IPS-20b (cell line): Measurements from ENCODE around the gene AMER3.
A peak's percentile ranks its signal among the peaks of the same experiment; 100 is the strongest.
"Not testable (repeated sequence)": the region's sequence is repeated elsewhere in the genome, so short reads cannot be mapped to it uniquely, and the experiment has no call there.

ENCODE experiments used
- H3K27ac ChIP-seq: one replicate; pipeline ENCODE4 v1.5.1; 2013; ENCODE audit warnings: low read length
- H3K27me3 ChIP-seq: 2 replicates; pipeline ENCODE4 v1.6.1; 2013; ENCODE audit warnings: mild to moderate bottlenecking, low read length, inconsistent platforms; ENCODE audit not compliant: insufficient read depth
- H3K36me3 ChIP-seq: 2 replicates; pipeline ENCODE4 v1.6.1; 2013; ENCODE audit warnings: low read depth, mild to moderate bottlenecking, inconsistent platforms, low read length, moderate library complexity; ENCODE audit not compliant: insufficient read depth
- H3K4me1 ChIP-seq: 2 replicates; pipeline ENCODE4 v1.6.1; 2013; ENCODE audit warnings: mild to moderate bottlenecking, control low read depth, inconsistent platforms, low read length, moderate library complexity; ENCODE audit not compliant: insufficient read depth
- H3K4me3 ChIP-seq: 2 replicates; pipeline ENCODE4 v1.5.1; 2013; ENCODE audit warnings: mild to moderate bottlenecking, low read length, inconsistent platforms
- H3K9ac ChIP-seq: 2 replicates; pipeline ENCODE4 v1.6.1; 2013; ENCODE audit warnings: low read depth, mild to moderate bottlenecking, inconsistent platforms, low read length, moderate library complexity
- H3K9me3 ChIP-seq: 2 replicates; pipeline ENCODE4 v1.6.1; 2013; ENCODE audit warnings: mild to moderate bottlenecking, low read depth, low read length, inconsistent platforms; ENCODE audit not compliant: insufficient read depth

The AMER3 gene

DNA sequence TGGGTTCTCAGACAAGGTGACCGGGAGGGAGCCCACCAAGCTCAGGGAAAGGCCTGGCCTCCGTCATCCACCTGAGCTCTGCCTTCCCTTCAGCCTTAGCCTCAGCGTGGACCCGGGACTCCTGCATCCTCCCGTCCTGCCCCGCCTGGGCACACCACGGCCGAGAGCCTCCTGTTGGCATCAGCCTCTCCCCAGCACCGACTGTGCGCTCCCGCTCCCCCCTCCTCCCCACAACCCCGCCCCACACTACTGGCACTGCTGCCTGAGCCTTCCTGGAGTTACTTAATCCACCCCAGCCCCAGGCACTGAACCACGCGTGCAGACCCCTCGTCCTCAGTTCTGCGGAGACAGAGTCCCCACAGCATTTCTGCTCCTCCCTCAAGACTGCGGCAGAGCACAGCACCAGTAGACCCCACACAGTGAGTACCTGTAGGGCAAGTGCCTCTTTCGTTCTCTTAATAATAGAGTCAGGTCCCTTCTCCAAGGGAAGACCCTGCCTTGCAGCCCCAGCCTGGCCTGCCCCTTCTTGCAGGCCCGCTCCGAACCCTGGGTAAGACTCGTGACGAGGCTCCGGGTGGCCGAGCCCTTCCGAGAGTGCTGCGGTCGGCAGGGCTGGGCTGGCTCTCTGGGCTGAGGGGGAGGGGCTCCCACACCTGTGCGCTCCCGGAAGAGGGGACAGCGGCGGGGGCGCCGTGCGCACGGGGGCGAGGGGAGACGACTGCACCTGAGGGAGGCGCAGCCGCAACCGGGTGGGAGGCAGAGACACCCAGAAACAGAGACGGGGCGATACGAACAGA is at the start of gene AMER3:
TSS of gene AMER3 (plus strand) at position 285 of the 797 bp plus-strand sequence. CDS start 6,533 bp downstream, outside the sequence.
- Histone ChIP-seq H3K4me3 (peak within 1 kb of the TSS; percentile 73), H3K36me3 (no peaks in the 10 kb centered on the region), H3K9me3 (no peaks in the 10 kb centered on the region), H3K9ac (no peak within 1 kb of the TSS; the same call in 1 of the 2 replicates), H3K4me1 (no peaks in the 10 kb centered on the region), H3K27ac (no peak within 1 kb of the TSS), H3K27me3 (peaks cover 59% of the 10 kb centered on the region)

DNA sequence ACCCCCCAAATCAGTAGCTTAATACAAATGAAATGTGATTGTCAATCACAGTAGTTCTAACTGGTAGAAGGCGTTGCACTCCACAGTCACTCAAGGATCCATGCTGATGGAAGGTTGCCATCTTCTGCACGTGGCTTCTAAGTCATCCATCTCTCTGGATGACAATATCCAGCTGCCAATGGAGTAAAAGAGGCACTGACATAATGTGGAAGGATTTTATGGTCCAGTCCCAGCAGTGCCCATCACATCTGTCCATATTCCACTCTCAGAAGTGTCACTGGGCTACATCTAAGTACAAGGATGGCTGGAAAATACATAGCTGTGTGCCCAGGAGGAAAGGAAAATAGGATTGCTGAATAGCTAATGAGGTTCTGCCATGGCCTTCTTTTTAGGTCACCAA is 40.5 kb upstream of the AMER3 start:
- not testable (repeated sequence) for H3K36me3 ChIP-seq, H3K4me3 ChIP-seq, H3K9ac ChIP-seq, H3K9me3 ChIP-seq, H3K27ac ChIP-seq, H3K27me3 ChIP-seq, H3K4me1 ChIP-seq

DNA sequence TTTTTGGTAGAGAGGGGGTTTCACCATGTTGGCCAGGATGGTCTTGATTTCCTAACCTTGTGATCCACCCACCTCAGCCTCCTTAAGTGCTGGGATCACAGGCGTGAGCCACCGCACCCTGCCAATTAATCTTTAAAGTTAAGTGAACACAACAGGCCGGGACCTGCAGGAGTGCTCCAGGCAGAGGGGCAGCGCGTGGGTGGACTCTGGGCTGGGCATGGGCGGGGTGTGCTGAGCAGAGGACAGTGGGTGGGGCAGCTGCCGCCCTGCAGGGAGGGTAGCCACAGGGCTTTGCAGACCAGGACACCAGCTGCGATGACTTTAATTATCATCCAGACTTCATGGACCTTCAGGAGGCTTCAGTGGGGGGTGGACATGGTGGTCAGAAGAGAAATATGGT is 35.3 kb upstream of the AMER3 start:
- Histone ChIP-seq H3K4me3 (no peak overlapping the region), H3K27ac (no peak overlapping the region), H3K36me3 (no peaks in the 10 kb centered on the region), H3K4me1 (no peaks in the 10 kb centered on the region), H3K27me3 (no peaks in the 10 kb centered on the region), H3K9me3 (peaks cover 4% of the 10 kb centered on the region; the same call in 1 of the 2 replicates), H3K9ac (no peak overlapping the region)

GRCh38 chr2:130720528-130720927 is 34.8 kb upstream of the AMER3 start:
- no peak overlapping the region for H3K4me3 ChIP-seq

GRCh38 chr2:130724455-130724854 is 30.9 kb upstream of the AMER3 start:
- Histone ChIP-seq H3K9me3 (peaks cover 4% of the 10 kb centered on the region; the same call in 1 of the 2 replicates), H3K27me3 (peaks cover 25% of the 10 kb centered on the region), H3K27ac (no peak overlapping the region), H3K4me3 (no peak overlapping the region), H3K36me3 (no peaks in the 10 kb centered on the region), H3K4me1 (no peaks in the 10 kb centered on the region), H3K9ac (no peak overlapping the region)

More at GRCh38 chr2:130720528-130720927, 34.8 kb upstream of the AMER3 start:
- no peaks in the 10 kb centered on the region for H3K36me3 ChIP-seq
- peaks cover 4% of the 10 kb centered on the region; the same call in 1 of the 2 replicates for H3K9me3 ChIP-seq
- H3K9ac ChIP-seq, result no peak overlapping the region
- H3K27ac ChIP-seq, result no peak overlapping the region
- H3K4me1 ChIP-seq, result no peaks in the 10 kb centered on the region
- no peaks in the 10 kb centered on the region for H3K27me3 ChIP-seq

GRCh38 chr2:130726614-130727180 is 28.6 kb upstream of the AMER3 start:
- Histone ChIP-seq H3K27ac (no peak overlapping the region), H3K27me3 (peaks cover 29% of the 10 kb centered on the region), H3K9me3 (peaks cover 4% of the 10 kb centered on the region; the same call in 1 of the 2 replicates), H3K9ac (peak overlapping the region; percentile 65; the same call in 1 of the 2 replicates), H3K36me3 (no peaks in the 10 kb centered on the region), H3K4me1 (no peaks in the 10 kb centered on the region), H3K4me3 (peak overlapping the region; percentile 76)

DNA sequence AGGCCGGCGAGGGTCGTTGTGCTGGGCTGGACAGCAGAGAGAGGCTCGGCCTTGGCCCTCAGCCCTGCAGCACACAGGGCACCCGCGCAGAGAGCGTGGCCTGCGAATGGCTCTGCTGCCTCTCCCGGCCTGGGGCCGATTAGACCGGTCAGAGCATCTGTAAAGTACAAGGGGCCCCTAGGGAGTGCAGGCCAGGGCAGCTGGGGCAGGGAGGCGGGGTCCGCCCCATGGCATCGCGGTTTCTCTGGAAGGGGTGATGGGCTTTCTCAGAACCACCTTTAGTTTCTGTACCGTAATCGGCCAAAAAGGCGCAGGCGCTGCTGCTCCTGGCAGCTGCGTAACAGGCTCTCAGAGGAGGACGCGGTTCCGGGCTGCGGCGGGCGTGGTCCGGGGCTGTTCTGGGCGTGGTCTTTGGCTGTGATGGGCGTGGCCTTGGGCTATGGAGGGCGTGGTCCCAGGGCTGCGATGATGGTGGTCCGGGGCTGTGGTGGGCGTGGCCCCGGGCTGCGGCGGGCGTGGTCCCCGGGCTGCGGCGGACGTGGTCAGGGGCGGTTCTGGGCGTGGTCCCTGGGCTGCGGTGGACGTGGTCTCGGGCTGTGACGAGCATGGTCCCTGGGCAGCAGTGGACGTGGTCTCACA is 27.9 kb upstream of the AMER3 start:
- H3K27ac ChIP-seq, result no peak overlapping the region
- H3K36me3 ChIP-seq, result no peaks in the 10 kb centered on the region
- H3K9ac ChIP-seq, result peak overlapping the region; percentile 65; the same call in 1 of the 2 replicates
- peak overlapping the region; percentile 76 for H3K4me3 ChIP-seq
- no peaks in the 10 kb centered on the region for H3K4me1 ChIP-seq
- no peaks in the 10 kb centered on the region for H3K9me3 ChIP-seq
- peaks cover 29% of the 10 kb centered on the region for H3K27me3 ChIP-seq

GRCh38 chr2:130728007-130728454 is 27.3 kb upstream of the AMER3 start:
- Histone ChIP-seq H3K9ac (no peak overlapping the region), H3K27ac (no peak overlapping the region), H3K4me3 (peak overlapping the region; percentile 76), H3K36me3 (no peaks in the 10 kb centered on the region), H3K4me1 (no peaks in the 10 kb centered on the region), H3K9me3 (no peaks in the 10 kb centered on the region), H3K27me3 (peaks cover 29% of the 10 kb centered on the region)

DNA sequence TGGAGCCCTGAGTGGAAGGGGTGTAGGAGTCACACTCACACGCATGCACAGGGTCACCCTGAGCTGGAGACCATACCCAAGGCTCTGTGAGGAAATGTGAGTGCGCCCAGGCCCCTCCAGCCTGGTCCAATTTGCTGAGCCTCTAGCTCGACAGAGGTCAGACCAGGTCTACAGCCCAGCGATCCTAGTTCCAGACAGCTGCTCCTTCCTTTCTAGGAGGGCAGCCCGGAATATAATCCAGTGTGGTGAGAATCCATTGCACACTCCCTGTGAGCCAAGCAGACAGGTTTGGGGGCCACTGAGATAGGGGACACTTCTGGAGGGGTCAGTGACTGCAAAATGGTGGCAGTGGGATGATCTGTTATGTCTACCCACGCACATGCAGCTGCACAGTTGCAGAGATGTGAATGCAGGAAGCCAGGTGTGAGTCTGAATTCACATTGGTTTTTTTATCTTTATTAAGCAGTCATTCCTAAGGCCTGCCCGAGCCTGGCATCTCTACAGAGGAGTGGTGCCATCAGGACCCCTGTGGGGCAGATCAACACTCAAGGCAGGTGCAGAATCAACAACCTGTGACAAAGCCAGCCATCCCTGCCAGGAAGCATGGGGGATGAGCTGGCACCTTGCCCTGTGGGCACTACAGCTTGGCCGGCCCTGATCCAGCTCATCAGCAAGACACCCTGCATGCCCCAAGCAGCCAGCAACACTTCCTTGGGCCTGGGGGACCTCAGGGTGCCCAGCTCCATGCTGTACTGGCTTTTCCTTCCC is 26.6 kb upstream of the AMER3 start, which contains the start of gene GPR148:
TSS of gene GPR148 (plus strand) at position 522 of the 768 bp plus-strand sequence. CDS start at position 604, 82 bp downstream.
- Histone ChIP-seq H3K36me3 (no peaks in the 10 kb centered on the region), H3K27me3 (peaks cover 29% of the 10 kb centered on the region), H3K9me3 (no peaks in the 10 kb centered on the region), H3K4me3 (peak within 1 kb of the TSS; percentile 76), H3K4me1 (no peaks in the 10 kb centered on the region), H3K9ac (no peak within 1 kb of the TSS), H3K27ac (no peak within 1 kb of the TSS)

- H3K27ac ChIP-seq, result no peak overlapping the region
- no peak overlapping the region for H3K9ac ChIP-seq
- no peak overlapping the region for H3K4me3 ChIP-seq
These were observed 25.7 kb upstream of the AMER3 start for GRCh38 chr2:130729322-130730299.

More at GRCh38 chr2:130729322-130730299, 25.7 kb upstream of the AMER3 start:
- Histone ChIP-seq H3K36me3 (no peaks in the 10 kb centered on the region), H3K9me3 (no peaks in the 10 kb centered on the region), H3K27me3 (peaks cover 29% of the 10 kb centered on the region), H3K4me1 (no peaks in the 10 kb centered on the region)
